ENCODE data around the gene ARHGEF1.

ARHGEF1 gene

DNA sequence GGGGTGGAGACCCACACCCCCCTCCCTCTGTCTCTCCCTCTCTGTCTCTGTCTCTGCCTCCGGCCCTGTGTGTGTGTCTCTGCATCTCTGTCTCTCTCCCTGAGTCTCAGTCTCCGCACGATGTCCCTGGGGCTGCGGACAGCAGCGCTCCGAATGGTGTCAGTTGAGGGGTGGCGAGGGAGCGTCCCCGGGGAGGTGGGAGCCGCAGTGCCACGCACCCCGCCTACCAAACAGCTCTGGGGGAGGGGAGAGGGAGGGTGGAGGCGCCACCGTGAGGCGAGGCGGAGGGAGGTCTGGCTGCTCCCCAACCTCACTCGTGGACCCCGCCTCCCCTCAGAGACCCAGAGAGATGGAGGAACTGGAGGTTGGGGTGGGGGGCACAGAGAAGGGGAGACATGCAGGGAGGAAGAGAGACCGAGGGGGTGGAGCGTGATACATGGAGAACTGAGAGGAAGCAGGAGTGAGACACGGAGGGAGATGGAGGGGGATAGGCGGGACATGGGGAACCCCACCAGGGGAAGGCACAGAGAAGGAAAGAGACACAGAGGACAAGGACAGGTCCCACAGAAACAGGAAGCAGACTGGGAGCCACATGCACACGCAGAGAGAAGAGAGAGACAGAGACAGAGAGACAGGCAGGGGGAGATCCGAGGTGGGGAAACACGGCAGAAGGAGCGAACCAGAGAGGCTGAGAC, 38.0 kb downstream of the ARHGEF1 start:
- DNase-seq = no peak

DNA sequence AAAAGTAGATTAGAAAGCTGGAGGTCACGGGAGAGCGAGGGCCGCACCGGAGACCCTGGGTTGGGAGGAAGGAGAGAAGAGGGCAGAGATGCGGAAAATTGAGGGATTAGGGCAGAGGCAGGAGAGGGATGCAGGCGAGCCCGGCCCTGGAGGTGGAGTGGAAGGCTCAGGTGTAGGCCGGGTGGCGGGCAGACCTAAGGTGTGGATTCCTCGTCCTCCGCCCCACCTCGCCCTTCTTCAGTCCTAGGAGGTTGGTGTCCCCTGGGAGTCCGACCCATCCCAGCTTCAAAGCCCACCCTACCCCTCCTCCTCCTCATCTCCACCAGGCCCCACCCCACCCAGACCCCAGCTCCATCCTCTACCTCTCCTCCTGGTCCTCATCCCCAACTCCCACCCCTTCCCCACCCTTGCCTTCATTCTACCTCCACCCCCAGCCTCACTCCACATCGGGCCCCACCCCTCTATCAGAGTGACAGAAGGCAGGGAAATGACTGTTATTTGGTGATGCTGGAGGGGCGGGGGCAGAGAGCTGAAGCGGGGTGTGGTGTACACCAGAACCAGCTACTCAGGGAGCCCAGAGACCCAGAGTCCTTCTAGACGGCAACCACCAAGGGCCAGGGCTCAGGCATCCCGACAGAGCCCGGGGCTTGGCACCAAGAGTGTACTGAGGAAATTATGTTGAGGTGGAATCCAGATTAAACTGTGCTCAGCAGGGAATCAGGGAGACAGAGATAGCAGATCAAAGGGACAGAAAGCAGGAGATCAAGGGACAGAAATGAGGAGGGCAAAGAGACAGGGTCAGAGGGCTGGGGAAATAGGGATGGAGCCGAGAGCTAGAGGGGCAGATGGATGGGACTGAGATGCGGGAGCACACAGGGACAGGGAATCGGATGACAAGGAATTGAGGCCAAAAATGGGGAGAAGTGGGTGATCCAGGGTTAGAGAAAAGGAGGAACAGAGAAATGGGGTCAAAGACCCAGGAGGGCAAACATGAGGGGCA, 38.9 kb downstream of the ARHGEF1 start:
- DNase-seq = no peak

DNA sequence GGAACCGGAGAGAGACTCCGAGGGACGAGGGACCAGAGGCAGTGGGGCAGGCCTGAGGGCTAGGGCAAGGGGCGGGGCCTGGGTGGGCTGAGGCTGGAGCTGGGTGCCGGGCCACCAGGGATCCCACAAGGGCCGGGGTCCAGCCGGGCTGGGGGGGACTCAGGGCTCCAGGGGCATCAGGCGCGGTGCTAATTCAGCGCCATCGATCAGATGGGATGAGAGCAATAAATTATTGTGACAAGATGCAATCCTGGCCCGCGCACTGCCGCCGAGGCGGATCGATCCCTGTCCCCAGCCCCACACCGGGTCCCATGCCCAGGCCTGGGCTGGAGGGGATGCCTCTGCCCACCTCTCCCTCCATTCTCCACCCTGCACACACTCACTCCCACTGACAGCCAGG, 39.6 kb downstream of the ARHGEF1 start:
- no peak for DNase-seq

DNA sequence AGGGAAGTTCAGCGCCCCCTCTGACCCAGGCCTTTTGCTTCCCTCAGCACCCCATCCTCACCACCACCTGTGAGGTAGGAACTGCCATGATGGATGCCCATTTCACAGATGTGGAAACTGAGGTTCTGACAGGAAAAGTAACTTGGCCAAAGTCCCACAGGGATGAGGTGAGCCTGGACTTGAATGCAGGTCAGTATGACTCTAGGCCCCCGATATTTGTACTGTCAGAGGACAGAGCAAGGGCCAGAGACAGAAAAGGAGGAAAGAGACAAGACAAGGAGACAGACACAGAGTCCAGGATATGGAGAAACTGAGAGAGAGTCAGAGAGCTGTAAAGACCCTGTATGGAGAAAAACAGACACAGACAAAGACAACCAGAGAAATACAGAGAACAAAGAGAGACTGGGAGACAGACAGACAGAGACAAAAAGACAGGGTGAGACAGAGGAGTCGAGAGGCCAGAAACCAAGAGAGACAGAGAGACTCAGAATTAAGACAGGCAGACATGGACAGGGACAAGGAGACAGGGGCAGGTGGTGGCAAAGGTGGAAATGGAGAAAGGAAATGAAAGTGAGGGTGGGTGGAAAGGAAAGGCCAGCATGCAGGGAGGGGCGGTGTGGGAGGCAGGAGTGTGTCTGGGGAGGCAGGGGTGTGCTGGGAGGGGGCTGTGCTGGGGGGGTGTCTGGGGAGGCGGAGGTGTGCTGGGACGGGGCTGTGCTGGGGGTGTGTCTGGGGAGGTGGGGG, 40.2 kb downstream of the ARHGEF1 start:
- DNase-seq = no peak

DNA sequence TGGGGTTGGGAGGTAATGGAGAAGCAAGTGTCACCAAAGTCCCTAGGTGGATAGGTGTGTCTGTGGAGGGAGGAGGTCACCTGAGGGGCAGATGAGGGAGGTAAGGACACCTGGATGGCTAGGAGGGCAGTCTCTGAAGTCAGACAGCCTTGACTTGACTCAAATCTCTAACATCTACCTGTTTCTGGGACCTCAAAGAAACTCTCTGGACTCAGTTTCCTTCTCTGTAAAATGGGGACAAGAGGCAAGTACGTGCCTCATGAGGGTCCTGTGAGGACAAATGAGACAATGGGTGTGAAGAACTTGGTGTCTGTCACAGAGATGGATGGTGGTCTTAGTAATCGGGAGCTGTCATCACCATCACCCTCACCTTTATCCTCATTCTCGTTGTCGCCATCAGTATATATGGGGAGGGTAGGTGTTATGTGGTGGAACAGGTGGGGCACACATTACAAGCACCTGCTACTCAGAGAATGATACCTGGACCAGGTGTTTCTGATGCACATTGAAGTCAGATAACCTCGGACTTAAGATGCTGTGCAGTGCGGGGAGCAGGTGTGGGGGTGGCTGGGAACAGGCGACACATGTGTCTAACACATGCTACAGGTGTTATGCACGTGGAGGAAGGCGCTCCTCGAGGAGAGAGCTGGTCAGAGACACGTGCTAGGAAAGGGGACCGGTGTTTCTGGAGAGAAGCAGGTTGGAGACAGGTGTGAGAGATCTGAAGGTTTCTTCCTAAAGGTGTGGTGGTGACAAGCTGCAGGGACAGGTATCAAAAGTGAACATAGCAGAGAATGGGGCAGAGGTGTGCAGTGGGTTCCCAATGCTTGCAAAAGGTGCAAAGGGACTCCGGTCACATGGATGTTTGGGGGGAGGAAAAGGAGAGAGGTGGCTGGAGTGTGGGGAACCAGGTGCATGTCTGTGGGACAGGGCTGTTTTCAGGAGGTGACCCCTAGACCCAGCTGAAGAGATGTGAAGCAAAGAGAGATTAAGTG, 41.5 kb downstream of the ARHGEF1 start:
- DNase-seq = no peak

DNA sequence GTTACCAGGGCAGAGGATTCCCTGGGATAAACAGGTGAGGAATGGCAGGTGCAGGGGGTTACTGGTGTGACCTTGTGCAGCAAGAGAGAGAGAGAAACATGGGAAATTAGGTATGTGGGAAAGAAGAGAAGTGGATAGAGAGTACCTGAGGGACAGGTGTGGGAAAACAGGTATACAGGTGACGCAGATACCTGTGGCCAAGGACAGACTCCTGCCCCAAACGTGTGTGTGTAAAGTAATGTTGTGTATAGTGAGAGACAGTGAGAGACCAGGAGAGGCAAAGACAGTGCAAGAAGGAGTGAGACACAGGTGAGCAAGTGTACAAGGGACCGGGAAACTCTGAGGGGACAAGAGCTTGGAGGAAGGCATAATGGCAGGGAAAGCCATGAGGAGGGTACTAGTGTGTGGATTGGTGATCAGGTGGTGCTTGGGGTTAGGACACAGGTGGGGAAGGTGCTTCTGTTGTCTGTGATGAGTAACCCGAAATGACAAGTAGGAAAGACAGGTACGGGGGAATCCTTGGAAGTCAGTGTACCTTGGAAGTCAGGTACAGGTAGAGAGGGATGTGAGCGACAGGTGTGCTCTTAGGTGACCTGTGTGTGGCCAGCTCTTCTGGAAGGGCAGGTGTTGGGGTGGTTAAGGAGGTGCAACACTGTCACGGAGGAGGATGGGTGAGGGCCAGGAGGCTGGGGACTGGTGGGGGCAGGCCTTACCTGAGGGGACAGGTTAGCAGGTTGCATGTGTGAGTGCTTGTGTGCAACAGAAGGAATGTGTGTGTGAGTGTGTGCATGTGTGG, 42.4 kb downstream of the ARHGEF1 start:
- DNase-seq = no peak

DNA sequence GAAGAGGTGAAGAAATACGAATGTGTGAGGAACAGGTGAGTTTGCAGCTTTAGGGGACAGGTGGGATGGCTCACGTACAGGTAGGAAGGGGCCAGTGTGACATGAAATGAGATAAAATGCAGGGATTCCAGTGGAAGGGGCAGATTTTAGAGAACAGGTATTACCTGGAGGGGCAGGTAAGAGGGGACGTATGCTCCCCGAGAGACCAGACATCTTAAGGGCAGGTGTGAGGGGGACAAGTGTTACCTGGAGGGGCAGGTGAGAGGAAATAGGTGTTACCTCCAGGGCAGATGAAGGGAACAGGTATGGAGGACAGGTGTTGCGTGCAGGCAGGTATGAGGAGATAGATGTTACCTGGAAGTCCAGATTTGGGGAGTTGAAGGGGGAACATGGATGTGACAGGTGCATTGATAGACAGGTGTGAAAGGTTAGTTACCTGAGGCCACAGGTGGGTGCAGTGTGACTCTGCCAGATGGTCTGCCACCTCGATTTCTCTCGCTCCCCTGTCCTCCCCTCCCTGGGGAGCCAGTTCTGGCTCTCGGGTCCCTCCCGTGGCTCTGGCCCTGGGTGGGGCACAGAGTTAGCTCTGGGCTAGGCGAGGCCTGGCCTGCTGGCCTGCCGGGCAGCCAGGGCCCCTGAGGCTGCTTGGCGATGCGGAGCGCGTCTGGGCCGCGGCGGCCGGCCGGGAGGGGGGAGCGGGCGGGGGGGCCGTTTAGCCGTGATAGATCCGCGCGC, 43.2 kb downstream of the ARHGEF1 start:
- no peak for DNase-seq

DNA sequence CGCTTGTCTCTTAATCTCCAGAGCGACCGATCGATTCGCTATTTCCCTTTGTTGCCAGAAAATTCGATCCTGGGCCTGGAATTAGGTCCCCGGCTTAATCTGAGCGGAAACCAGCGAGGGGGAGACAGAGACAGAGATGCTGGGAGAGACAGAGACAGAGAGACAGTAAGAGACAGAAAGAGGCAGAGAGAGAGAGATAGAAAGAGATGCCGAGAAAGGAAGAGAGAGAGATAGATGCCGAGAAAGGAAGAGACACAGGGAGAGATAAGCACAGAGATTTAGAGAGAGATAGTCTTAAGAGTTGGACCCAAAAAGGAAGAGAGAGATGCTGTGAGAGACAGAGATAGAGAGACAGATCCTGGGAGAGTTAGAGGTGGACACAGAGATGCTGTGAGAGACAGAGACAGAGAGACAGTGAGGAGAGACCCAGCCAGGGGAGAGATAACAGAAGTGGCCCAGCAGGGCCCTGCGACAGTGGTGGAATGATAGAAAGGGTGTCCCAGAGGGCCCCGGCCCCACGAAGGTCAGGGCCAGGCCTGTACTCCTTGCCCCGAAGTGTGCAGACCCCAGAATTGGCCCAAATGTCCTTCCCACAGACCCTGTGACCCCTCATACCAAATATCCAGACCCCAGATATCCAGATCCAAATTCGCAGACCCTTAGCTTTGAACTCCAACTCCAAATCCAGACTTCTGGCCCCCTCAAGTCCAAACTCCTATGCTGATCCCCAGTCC, 43.9 kb downstream of the ARHGEF1 start:
- no peak for DNase-seq

DNA sequence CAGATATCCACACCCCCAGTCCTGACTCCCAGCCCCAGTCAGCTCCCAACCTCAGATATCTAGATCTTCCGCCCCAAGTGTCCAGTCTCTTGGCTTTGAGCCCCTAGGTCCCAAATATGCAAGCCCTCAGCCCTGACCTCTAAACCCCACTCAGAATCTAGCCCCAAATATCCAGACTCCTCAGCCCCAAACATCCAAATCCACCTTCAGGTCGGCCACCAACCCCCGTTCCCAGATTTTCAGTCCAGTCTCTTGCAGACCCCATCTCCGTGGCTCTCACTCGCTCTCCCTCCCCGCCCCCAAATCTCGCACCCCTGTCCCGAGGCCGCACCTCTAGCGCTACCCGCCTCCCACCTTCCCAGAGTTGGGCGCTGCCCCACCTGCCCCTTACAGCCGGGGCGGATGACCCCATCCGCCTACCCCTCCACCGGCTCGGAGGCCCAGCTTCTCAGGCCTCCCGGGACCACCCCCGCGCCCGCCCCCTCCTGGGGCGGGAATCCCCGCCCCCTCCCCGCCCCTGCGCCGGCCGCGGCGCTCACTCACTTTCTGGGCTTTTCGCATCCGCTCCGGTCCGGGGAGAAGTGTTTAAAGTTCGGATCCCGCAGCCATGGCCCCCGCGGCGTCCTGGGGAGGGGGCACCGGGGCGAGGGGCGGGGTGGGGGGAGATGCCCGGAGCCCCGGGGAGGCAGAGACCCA, 44.7 kb downstream of the ARHGEF1 start:
- DNase-seq = no peak

DNA sequence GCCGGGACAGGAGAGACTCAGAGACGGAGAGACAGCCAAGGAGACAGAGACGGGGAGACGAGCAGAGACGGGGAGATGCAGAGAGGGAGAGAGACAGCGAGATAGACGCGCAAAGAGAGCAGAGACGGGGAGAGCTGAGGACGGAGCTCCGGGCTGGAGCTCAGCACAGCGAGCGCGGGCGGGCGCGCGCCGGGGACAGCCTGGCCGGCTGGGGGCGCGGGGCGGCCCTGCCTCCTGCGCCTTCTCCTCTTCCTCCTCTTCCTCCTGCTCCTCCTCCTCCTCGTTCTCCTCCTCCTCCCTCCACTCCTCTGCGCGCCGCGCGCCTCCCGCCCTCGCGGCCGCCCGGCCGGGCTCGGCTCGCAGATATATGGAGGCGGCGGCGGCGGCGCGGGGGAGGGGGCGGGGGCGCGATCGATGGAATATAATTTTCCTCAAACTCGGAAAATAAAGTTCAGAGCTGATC, 45.3 kb downstream of the ARHGEF1 start, which contains the start of gene ERFL:
Gene ERFL (minus strand): TSS at position 229 of the 463 bp plus-strand sequence. CDS start 15,530 bp downstream, outside the sequence.
- DNase-seq = no peak

DNA sequence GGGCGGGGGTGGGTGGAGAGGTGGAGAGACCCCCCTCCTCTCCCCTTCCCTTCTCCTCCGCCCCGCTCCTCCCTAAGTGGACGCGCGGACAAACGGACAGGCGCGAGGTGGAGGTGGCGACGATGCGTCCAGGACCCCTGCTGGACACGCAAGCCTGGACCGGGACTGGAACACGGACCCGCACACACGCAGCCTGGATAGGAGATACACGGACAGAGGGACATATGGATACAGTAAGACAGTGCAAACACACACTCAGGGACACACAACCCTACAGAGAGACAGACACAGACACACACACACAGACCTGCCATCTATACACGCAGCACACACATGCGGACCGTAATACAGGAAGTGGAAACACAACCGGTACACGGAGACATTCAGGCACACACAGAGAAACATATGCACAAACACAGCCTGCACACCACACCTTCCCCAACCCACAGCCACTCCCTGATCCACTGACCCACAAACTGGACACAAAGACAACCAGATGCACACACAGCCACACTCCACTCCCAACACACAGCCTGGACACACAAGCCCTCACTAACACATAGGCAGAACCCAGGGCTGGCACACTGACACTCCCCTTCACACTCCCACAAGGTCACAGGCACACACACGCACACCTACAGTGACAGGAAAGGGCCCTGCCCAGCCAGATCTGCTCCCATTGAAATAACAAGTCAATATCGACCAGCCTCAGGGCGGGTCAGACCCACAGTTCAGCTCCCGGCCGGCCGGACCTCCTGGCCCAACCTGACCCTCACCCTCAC, 46.0 kb downstream of the ARHGEF1 start:
- DNase-seq = peak; percentile 48

DNA sequence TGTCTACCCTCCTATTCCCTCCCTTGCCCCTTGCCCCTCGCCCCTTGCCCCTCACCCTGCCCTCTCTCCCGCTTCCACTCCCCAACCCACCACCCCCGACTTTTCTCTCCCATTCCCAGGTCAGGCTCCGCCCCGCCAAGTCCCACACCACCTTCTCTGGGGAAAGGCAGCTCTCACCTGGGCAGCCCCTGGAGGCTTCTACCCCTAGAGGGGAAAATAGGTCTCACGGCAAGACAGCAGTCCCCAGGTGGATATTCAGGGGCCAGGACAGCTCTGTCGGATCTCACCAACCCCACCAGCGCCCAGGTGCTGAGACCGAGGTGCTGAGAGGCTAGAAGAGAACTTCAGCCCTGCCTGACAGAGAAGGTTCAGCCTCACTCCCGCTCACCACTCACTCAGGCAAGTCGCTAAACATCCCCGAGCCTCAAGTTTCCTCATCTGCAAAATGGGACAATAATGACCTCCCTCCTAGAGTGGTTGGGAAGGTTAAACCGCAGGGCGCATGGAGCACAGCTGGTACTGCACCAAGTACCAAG, 46.6 kb downstream of the ARHGEF1 start:
- no peak for DNase-seq

DNA sequence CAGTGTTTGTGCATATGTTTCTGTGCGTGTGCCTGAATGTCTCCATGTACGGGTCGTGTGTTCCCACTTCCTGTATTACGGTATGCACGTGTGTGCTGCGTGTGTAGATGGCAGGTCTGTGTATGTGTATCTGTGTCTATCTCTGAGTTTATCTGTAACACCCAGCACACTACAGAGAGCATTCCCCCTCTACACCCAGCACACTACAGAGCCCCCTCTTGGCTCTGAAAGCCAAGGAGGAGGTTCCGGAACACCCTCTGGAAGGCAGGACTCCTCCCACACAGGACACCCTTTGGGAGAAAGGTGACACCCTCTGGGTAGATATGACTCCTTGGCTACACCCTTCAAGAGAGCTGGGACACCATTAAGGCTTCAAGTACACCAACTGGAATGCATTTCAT, 47.3 kb downstream of the ARHGEF1 start:
- no peak for DNase-seq

DNA sequence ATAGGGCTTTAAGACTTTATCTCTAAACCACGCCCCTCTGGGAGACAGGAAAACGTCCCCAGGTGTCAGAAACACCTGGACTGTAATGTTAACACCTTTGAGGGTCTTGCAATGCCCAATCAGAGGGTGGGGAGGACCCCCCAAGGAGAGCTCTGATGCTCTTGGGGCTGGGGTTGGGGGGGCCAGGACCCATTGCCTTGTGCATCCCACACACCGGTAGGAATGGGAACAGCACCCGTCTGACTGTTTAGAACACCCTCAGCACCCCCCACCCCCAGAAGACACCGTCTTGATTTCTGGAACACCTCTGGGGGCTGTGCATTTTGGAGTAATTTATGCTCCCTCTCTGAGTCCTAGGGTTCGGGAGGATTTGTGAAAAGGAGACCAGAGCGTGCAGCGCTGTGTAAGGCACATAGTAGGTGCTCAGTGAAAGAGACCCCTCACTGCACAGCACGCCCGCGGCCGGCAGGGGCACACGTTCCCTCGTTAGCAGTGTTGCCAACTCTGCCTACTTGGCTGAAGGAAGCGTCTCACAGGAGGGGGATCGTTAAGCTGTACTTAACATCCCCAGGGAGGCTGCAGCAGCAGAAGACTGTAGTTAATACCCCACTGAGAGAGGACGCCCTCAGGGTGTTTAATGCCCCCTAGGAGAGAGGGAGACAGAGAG, 48.1 kb downstream of the ARHGEF1 start:
- DNase-seq = no peak

DNA sequence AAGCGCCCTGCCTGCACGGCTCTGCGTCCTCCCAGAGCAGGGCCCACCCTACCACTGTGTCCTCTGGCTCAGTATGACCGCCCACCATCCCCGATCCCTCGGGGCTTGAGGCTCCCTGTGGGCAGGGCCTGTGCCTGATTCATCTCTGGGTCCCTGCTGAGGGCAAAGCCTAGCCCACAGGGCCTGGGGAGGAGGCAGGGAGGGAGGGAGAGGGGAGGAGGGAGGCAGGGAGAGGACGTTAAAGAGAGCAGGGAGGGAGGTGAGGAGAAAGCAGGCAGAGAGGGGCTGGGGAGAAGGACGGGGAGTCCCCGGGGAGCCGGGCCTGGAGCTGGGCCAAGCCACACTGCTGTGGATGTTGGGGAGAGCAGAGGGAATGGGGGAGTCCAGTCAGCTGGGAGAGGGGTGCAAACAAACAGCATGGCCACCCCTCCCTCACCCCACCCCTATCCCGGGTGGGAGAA, 49.3 kb downstream of the ARHGEF1 start:
- DNase-seq = no peak

DNA sequence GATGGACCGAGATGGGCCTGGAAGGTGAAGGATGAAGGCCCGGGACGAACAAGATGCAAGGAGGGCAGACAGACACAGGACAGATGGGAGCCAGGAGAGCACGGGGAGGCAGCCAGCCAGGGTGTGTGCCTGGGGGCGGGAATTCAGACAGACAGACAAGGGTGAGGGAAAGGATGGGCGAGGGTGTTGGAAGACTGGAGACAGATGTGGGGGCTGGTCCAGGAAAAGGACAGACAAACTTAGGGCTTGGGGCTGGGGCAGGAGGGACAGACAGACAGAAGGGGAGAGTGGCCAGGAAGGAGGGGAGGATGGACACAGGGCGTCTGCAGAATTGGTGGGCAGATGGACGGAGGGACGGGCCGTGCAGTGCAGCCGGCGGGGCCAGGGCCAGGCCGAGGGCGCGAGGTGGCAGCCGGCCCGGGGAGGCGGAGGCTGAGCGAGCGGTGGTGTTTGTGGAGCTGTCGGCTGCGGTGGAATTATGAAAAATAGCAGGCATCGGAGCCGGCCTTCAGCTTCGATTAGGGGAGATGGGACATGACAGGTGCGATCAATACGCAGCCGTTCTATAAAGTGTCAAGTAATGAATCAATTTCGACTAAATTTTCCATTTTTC, 49.8 kb downstream of the ARHGEF1 start:
- DNase-seq = no peak
